22Rv1 (cell line): ENCODE results near the gene GARS1.

Experiments
- ZFX ChIP-seq: fragments of 450-650 bp; IDR thresholded peaks from 2 replicates; pipeline ENCODE4 v1.6.1; 2017; ENCODE audit warnings: antibody characterized with exemption, borderline replicate concordance
- TF ChIP-seq, protein P1 (sequence below): fragments of 450-650 bp; IDR thresholded peaks from 2 replicates; pipeline ENCODE4 v1.5.1; 2017; ENCODE audit warnings: mild to moderate bottlenecking

GRCh38 chr7:30589111-30589510 is 5.6 kb upstream of the GARS1 start:
- TF ChIP-seq, protein P1, sequence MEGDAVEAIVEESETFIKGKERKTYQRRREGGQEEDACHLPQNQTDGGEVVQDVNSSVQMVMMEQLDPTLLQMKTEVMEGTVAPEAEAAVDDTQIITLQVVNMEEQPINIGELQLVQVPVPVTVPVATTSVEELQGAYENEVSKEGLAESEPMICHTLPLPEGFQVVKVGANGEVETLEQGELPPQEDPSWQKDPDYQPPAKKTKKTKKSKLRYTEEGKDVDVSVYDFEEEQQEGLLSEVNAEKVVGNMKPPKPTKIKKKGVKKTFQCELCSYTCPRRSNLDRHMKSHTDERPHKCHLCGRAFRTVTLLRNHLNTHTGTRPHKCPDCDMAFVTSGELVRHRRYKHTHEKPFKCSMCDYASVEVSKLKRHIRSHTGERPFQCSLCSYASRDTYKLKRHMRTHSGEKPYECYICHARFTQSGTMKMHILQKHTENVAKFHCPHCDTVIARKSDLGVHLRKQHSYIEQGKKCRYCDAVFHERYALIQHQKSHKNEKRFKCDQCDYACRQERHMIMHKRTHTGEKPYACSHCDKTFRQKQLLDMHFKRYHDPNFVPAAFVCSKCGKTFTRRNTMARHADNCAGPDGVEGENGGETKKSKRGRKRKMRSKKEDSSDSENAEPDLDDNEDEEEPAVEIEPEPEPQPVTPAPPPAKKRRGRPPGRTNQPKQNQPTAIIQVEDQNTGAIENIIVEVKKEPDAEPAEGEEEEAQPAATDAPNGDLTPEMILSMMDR, result no peak
- TF ChIP-seq ZFX, result no peak
